Osteoblast (primary cell): ENCODE data around the gene GRAMD1A. TPM values are rescaled to one million over a fixed set of nuclear protein-coding genes. Genes with fewer than 3 reads are reported as not detected.
"Not testable (repeated sequence)": the region's sequence is repeated elsewhere in the genome, so short reads cannot be mapped to it uniquely, and the experiment has no call there.

ENCODE experiments used
- DNase-seq: peaks from one replicate; pipeline ENCODE4 v3.0.0; 2011; ENCODE audit warnings: low spot score, mixed read lengths; ENCODE audit not compliant: insufficient read length; ENCODE audit errors: missing footprints
- H2AFZ ChIP-seq: 2 replicates; pipeline ENCODE4 v1.6.0; 2011; ENCODE audit warnings: mild to moderate bottlenecking, low read length
- H3K27ac ChIP-seq: 2 replicates; pipeline ENCODE4 v1.5.1; 2011; ENCODE audit warnings: mild to moderate bottlenecking, low read depth, low read length, moderate library complexity
- H3K27me3 ChIP-seq: 2 replicates; pipeline ENCODE4 v1.6.0; 2012; ENCODE audit warnings: mild to moderate bottlenecking, control low read depth, inconsistent platforms, low read length, moderate library complexity; ENCODE audit not compliant: insufficient read depth
- H3K36me3 ChIP-seq: 2 replicates; pipeline ENCODE4 v1.5.1; 2011; ENCODE audit warnings: mild to moderate bottlenecking, low read length, control low read depth, moderate library complexity; ENCODE audit not compliant: insufficient read depth
- H3K4me1 ChIP-seq: 2 replicates; pipeline ENCODE4 v1.5.1; 2011; ENCODE audit warnings: mild to moderate bottlenecking, low read length, control low read depth, moderate library complexity; ENCODE audit not compliant: insufficient read depth
- H3K4me2 ChIP-seq: 2 replicates; pipeline ENCODE4 v1.6.0; 2011; ENCODE audit warnings: mild to moderate bottlenecking, low read length; ENCODE audit not compliant: insufficient read depth
- H3K4me3 ChIP-seq: fragments of 200-600 bp; sonication (generic); 3 replicates; pipeline ENCODE4 v1.5.1; 2012; ENCODE audit warnings: mild to moderate bottlenecking, low read length, inconsistent platforms; ENCODE audit not compliant: insufficient read depth
- H3K79me2 ChIP-seq: 2 replicates; pipeline ENCODE4 v1.6.0; 2012; ENCODE audit warnings: mild to moderate bottlenecking, low read length, control low read depth, inconsistent platforms; ENCODE audit not compliant: insufficient read depth
- H3K9me3 ChIP-seq: 2 replicates; pipeline ENCODE4 v1.5.1; 2011; ENCODE audit warnings: low read depth, low read length, control low read depth
- H4K20me1 ChIP-seq: 2 replicates; pipeline ENCODE4 v1.6.0; 2012; ENCODE audit warnings: mild to moderate bottlenecking, low read length, control low read depth; ENCODE audit not compliant: insufficient read depth
- CTCF ChIP-seq: IDR thresholded peaks from 2 replicates; pipeline ENCODE4 v1.5.1; 2011; ENCODE audit warnings: mild to moderate bottlenecking, low read depth, low read length, moderate library complexity; ENCODE audit errors: extremely low read depth
- total RNA-seq: library from RNA; depleted of rRNA; stranded (reverse); fragments of >200 nt; gene quantifications from 2 replicates; pipeline ENCODE4 v1.2.3, GENCODE V29; 2012

The GRAMD1A gene
- total RNA-seq, 1 donor: 29.7 TPM

- H3K27me3 ChIP-seq: no peaks in the 10 kb centered on the region
- DNase-seq: peak; percentile 79
- no peak overlapping the region for H3K27ac ChIP-seq
Observed at GRCh38 chr19:34962687-34963572, 37.2 kb upstream of the GRAMD1A start.

GRCh38 chr19:34963573-34964406 lies 36.3 kb upstream of the GRAMD1A start, which contains the start of gene ZNF792:
Gene ZNF792, minus strand, starts transcription at chr19:34964229. Its CDS starts 567 bp downstream, at chr19:34963662.
- peak; percentile 95 for DNase-seq
- Histone ChIP-seq H3K4me1 (peaks cover 8% of the 10 kb centered on the region), H3K4me2 (peak within 1 kb of the TSS; percentile 90), H3K79me2 (peaks cover 15% of the 10 kb centered on the region), H3K36me3 (peaks cover 11% of the 10 kb centered on the region), H4K20me1 (peaks cover 5% of the 10 kb centered on the region), H3K27ac (no peak within 1 kb of the TSS), H3K27me3 (no peaks in the 10 kb centered on the region), H3K4me3 (peak within 1 kb of the TSS; percentile 86), H2AFZ (peak within 1 kb of the TSS; percentile 88), H3K9me3 (peaks cover 6% of the 10 kb centered on the region)
- no peak for TF ChIP-seq CTCF

More at GRCh38 chr19:34962687-34963572, 37.2 kb upstream of the GRAMD1A start:
- TF ChIP-seq CTCF: no peak
- peak overlapping the region; percentile 88 for H2AFZ ChIP-seq
- H3K4me1 ChIP-seq: peaks cover 8% of the 10 kb centered on the region
- peak overlapping the region; percentile 90 for H3K4me2 ChIP-seq
- peaks cover 15% of the 10 kb centered on the region for H3K79me2 ChIP-seq
- H3K4me3 ChIP-seq: peak overlapping the region; percentile 86
- peaks cover 19% of the 10 kb centered on the region for H3K36me3 ChIP-seq
- peaks cover 5% of the 10 kb centered on the region for H4K20me1 ChIP-seq
- peaks cover 15% of the 10 kb centered on the region for H3K9me3 ChIP-seq

- no peak for DNase-seq
- peaks cover 3% of the 10 kb centered on the region for H3K36me3 ChIP-seq
- peaks cover 8% of the 10 kb centered on the region for H3K4me1 ChIP-seq
- peaks cover 5% of the 10 kb centered on the region for H4K20me1 ChIP-seq
- no peaks in the 10 kb centered on the region for H3K27me3 ChIP-seq
- H3K9me3 ChIP-seq: no peaks in the 10 kb centered on the region
- TF ChIP-seq CTCF: no peak
- H3K4me2 ChIP-seq: peak overlapping the region; percentile 90
- no peak overlapping the region for H2AFZ ChIP-seq
- H3K4me3 ChIP-seq: peak overlapping the region; percentile 86
- peaks cover 15% of the 10 kb centered on the region for H3K79me2 ChIP-seq
- no peak overlapping the region for H3K27ac ChIP-seq
Observed at GRCh38 chr19:34964598-34964997, 35.5 kb upstream of the GRAMD1A start.

- not testable (repeated sequence) for H3K4me2 ChIP-seq, H3K4me1 ChIP-seq, H3K27ac ChIP-seq, H3K4me3 ChIP-seq, H4K20me1 ChIP-seq, H3K36me3 ChIP-seq, H2AFZ ChIP-seq, H3K9me3 ChIP-seq, DNase-seq, H3K27me3 ChIP-seq
- H3K79me2 ChIP-seq: peaks cover 15% of the 10 kb centered on the region
Observed at GRCh38 chr19:34965505-34965904, 34.6 kb upstream of the GRAMD1A start.
